22Rv1 (cell line): ENCODE results near the gene PAMR1.
"Not testable (repeated sequence)": the region's sequence is repeated elsewhere in the genome, so short reads cannot be mapped to it uniquely, and the experiment has no call there.

Experiments used
- H3K27ac ChIP-seq: fragments of 450-650 bp; 2 replicates; pipeline ENCODE4 v1.5.1; 2017
- CTCF ChIP-seq: fragments of 450-650 bp; IDR thresholded peaks from 2 replicates; pipeline ENCODE4 v1.5.1; 2017; ENCODE audit warnings: mild to moderate bottlenecking
- ZFX ChIP-seq: fragments of 450-650 bp; IDR thresholded peaks from 2 replicates; pipeline ENCODE4 v1.6.1; 2017; ENCODE audit warnings: antibody characterized with exemption, borderline replicate concordance

PAMR1 gene

GRCh38 chr11:35553021-35553420, 27.6 kb upstream of the PAMR1 start:
- TF ChIP-seq CTCF (no peak), ZFX (no peak)
- no peak overlapping the region for H3K27ac ChIP-seq

- no peak for TF ChIP-seq CTCF
- no peak for TF ChIP-seq ZFX
- H3K27ac ChIP-seq = no peak overlapping the region
Observed at GRCh38 chr11:35552616-35553015, 27.2 kb upstream of the PAMR1 start.

- TF ChIP-seq ZFX = no peak
- TF ChIP-seq CTCF = no peak
- no peak overlapping the region for H3K27ac ChIP-seq
Observed at GRCh38 chr11:35550374-35551036, 25.1 kb upstream of the PAMR1 start.

- TF ChIP-seq ZFX = no peak
- TF ChIP-seq CTCF = no peak
- H3K27ac ChIP-seq = no peak overlapping the region
Observed at GRCh38 chr11:35549787-35550186, 24.4 kb upstream of the PAMR1 start.

GRCh38 chr11:35548925-35549561, 23.6 kb upstream of the PAMR1 start:
- TF ChIP-seq CTCF (no peak), ZFX (no peak)
- no peak overlapping the region for H3K27ac ChIP-seq

GRCh38 chr11:35547995-35548394, 22.6 kb upstream of the PAMR1 start:
- not testable (repeated sequence) for H3K27ac ChIP-seq

GRCh38 chr11:35546317-35546716, 20.9 kb upstream of the PAMR1 start:
- no peak for TF ChIP-seq CTCF
- TF ChIP-seq ZFX = no peak
- H3K27ac ChIP-seq = no peak overlapping the region

- H3K27ac ChIP-seq = no peak overlapping the region
- TF ChIP-seq CTCF = no peak
- no peak for TF ChIP-seq ZFX
Observed at GRCh38 chr11:35545391-35546003, 20.1 kb upstream of the PAMR1 start.
